ENCODE data around the gene UNC5C.

UNC5C gene

GRCh38 chr4:95232358-95233156 lies 316.2 kb downstream of the UNC5C start:
- H3K4me3 ChIP-seq (ENCODE audit: control insufficient read depth, low read depth, low read length), result no peak overlapping the region
- no peak for DNase-seq (ENCODE audit: low read depth)
- TF ChIP-seq, protein P1, sequence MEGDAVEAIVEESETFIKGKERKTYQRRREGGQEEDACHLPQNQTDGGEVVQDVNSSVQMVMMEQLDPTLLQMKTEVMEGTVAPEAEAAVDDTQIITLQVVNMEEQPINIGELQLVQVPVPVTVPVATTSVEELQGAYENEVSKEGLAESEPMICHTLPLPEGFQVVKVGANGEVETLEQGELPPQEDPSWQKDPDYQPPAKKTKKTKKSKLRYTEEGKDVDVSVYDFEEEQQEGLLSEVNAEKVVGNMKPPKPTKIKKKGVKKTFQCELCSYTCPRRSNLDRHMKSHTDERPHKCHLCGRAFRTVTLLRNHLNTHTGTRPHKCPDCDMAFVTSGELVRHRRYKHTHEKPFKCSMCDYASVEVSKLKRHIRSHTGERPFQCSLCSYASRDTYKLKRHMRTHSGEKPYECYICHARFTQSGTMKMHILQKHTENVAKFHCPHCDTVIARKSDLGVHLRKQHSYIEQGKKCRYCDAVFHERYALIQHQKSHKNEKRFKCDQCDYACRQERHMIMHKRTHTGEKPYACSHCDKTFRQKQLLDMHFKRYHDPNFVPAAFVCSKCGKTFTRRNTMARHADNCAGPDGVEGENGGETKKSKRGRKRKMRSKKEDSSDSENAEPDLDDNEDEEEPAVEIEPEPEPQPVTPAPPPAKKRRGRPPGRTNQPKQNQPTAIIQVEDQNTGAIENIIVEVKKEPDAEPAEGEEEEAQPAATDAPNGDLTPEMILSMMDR (conservative IDR thresholded peaks at IDR 0.05; ENCODE audit: control insufficient read depth, insufficient read depth, low read depth, low read length), result no peak

GRCh38 chr4:95231681-95232080 lies 317.1 kb downstream of the UNC5C start:
- TF ChIP-seq, protein P1 (conservative IDR thresholded peaks at IDR 0.05; ENCODE audit: control insufficient read depth, insufficient read depth, low read depth, low read length), result no peak

GRCh38 chr4:95225849-95226248 lies 322.9 kb downstream of the UNC5C start:
- H3K4me3 ChIP-seq (ENCODE audit: control insufficient read depth, low read depth, low read length), result no peak overlapping the region
- TF ChIP-seq, protein P1 (conservative IDR thresholded peaks at IDR 0.05; ENCODE audit: control insufficient read depth, insufficient read depth, low read depth, low read length), result no peak
- DNase-seq (ENCODE audit: low read depth), result no peak

More at GRCh38 chr4:95231681-95232080, 317.1 kb downstream of the UNC5C start:
- no peak overlapping the region for H3K4me3 ChIP-seq (ENCODE audit: control insufficient read depth, low read depth, low read length)
- no peak for DNase-seq (ENCODE audit: low read depth)

DNA sequence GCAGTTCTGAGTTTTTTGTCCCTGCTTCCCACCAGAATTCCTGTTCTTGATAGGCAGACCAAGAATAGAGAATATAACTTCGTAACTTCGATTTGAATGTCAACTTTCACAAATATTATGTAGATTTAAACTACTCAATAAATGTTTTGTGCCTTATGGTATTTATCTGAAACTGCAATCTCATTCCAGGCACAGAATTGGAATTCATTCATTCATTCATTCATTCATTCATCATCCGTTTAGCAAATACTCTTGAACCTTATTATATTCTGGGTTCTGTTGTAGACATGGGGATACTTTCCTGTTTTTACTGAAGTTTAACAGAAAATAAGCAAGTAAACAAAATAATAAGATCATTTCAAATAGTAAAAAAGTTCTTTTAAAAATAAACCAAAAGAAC lies 324.4 kb downstream of the UNC5C start:
- TF ChIP-seq, protein P1 (conservative IDR thresholded peaks at IDR 0.05; ENCODE audit: control insufficient read depth, insufficient read depth, low read depth, low read length), result no peak
- no peak for DNase-seq (ENCODE audit: low read depth)
- no peak overlapping the region for H3K4me3 ChIP-seq (ENCODE audit: control insufficient read depth, low read depth, low read length)

- no peak overlapping the region for H3K4me3 ChIP-seq (ENCODE audit: control insufficient read depth, low read depth, low read length)
- no peak for DNase-seq (ENCODE audit: low read depth)
- TF ChIP-seq, protein P1 (conservative IDR thresholded peaks at IDR 0.05; ENCODE audit: control insufficient read depth, insufficient read depth, low read depth, low read length), result no peak
These were observed 328.3 kb downstream of the UNC5C start for GRCh38 chr4:95220205-95221175.

DNA sequence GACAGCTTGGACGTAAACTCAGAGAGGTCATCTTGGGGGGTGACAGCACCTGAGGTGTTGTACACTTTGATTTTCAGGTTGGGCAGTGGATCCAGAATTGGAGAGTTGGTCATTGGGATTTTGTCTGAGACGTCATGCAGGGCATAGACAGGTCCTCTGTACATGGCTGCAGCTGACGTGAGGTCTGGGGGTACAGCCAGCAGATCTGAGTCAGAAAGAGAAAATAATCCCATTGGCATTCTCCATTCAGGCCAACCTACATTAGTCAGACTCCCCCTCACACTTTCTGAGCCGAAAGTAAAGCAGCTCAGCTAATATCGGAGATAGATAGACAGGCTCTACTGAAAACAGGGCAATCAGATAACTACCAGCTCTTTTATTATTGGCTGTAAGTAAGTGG lies 329.7 kb downstream of the UNC5C start:
- DNase-seq (ENCODE audit: low read depth), result peak; percentile 86
- H3K4me3 ChIP-seq (ENCODE audit: control insufficient read depth, low read depth, low read length), result no peak overlapping the region
- TF ChIP-seq, protein P1 (conservative IDR thresholded peaks at IDR 0.05; ENCODE audit: control insufficient read depth, insufficient read depth, low read depth, low read length), result no peak
